ENCODE measurements around the gene TMEM203. TPM values are rescaled to one million over a fixed set of nuclear protein-coding genes. Genes with fewer than 3 reads are reported as not detected.

The TMEM203 gene
- total RNA-seq, 1 experiment from 2014 or later = 50.6 TPM

GRCh38 chr9:137193771-137194170 is 11.7 kb downstream of the TMEM203 start:
- TF ChIP-seq PRRX2 (CRISPR knock-in tag; IDR thresholded peaks at IDR 0.05) (no peak), ZNF317 (CRISPR knock-in tag; IDR thresholded peaks at IDR 0.05; ENCODE audit: borderline replicate concordance, low read depth) (no peak), ZNF532 (CRISPR knock-in tag; IDR thresholded peaks at IDR 0.05; ENCODE audit: borderline replicate concordance) (no peak), RELA (CRISPR knock-in tag; IDR thresholded peaks at IDR 0.05; ENCODE audit: borderline replicate concordance) (no peak), ERG (CRISPR knock-in tag; IDR thresholded peaks at IDR 0.05) (no peak), ZNF512 (CRISPR knock-in tag; IDR thresholded peaks at IDR 0.05; ENCODE audit: borderline replicate concordance) (no peak), TP53 (CRISPR knock-in tag; IDR thresholded peaks at IDR 0.05) (no peak)
- TF ChIP-seq, protein P1, sequence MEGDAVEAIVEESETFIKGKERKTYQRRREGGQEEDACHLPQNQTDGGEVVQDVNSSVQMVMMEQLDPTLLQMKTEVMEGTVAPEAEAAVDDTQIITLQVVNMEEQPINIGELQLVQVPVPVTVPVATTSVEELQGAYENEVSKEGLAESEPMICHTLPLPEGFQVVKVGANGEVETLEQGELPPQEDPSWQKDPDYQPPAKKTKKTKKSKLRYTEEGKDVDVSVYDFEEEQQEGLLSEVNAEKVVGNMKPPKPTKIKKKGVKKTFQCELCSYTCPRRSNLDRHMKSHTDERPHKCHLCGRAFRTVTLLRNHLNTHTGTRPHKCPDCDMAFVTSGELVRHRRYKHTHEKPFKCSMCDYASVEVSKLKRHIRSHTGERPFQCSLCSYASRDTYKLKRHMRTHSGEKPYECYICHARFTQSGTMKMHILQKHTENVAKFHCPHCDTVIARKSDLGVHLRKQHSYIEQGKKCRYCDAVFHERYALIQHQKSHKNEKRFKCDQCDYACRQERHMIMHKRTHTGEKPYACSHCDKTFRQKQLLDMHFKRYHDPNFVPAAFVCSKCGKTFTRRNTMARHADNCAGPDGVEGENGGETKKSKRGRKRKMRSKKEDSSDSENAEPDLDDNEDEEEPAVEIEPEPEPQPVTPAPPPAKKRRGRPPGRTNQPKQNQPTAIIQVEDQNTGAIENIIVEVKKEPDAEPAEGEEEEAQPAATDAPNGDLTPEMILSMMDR (IDR thresholded peaks at IDR 0.05) = no peak
- TF ChIP-seq, protein P2, sequence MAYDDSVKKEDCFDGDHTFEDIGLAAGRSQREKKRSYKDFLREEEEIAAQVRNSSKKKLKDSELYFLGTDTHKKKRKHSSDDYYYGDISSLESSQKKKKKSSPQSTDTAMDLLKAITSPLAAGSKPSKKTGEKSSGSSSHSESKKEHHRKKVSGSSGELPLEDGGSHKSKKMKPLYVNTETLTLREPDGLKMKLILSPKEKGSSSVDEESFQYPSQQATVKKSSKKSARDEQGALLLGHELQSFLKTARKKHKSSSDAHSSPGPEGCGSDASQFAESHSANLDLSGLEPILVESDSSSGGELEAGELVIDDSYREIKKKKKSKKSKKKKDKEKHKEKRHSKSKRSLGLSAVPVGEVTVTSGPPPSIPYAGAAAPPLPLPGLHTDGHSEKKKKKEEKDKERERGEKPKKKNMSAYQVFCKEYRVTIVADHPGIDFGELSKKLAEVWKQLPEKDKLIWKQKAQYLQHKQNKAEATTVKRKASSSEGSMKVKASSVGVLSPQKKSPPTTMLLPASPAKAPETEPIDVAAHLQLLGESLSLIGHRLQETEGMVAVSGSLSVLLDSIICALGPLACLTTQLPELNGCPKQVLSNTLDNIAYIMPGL (CRISPR knock-in tag; IDR thresholded peaks at IDR 0.05) = no peak
- CTCF ChIA-PET = interaction anchor here (1.2 to 1.3 kb wide), 3 partner anchors 43 to 164 kb away, joined by 3 to 4 read pairs (median 3); no protein-coding TSS in a partner anchor
- Mint-ChIP-seq H3K27me3 (ENCODE audit: low read depth) (no peaks in the 10 kb centered on the region), H3K27ac (no peak overlapping the region), H3K4me1 (peaks cover 17% of the 10 kb centered on the region), H3K36me3 (no peaks in the 10 kb centered on the region; the same call in 1 of the 2 replicates), H3K9me3 (no peaks in the 10 kb centered on the region), H3K4me3 (no peak overlapping the region)
- DNase-seq (ENCODE audit: low spot score) (no peak), ATAC-seq (no peak)
- POLR2A ChIA-PET = no interaction called here

GRCh38 chr9:137192859-137193258 is 12.6 kb downstream of the TMEM203 start:
- ChIA-PET POLR2A (interaction anchor here (1.1 kb wide), 1 partner anchor 26 kb away, joined by 5 read pairs; no protein-coding TSS in a partner anchor), CTCF (interaction anchor here (0.7 to 1.6 kb wide), 5 partner anchors 16 to 158 kb away, joined by 4 to 8 read pairs (median 4); no protein-coding TSS in a partner anchor)
- no peak overlapping the region for H3K4me3 Mint-ChIP-seq

More at GRCh38 chr9:137192859-137193258, 12.6 kb downstream of the TMEM203 start:
- Mint-ChIP-seq H3K27me3 (ENCODE audit: low read depth) (no peaks in the 10 kb centered on the region), H3K4me1 (peaks cover 13% of the 10 kb centered on the region), H3K36me3 (no peaks in the 10 kb centered on the region; the same call in 1 of the 2 replicates), H3K27ac (no peak overlapping the region), H3K9me3 (no peaks in the 10 kb centered on the region)
- no peak for DNase-seq (ENCODE audit: low spot score)
- no peak for TF ChIP-seq ZNF219 (CRISPR knock-in tag; IDR thresholded peaks at IDR 0.05; ENCODE audit: borderline replicate concordance)
- TF ChIP-seq, protein P3, sequence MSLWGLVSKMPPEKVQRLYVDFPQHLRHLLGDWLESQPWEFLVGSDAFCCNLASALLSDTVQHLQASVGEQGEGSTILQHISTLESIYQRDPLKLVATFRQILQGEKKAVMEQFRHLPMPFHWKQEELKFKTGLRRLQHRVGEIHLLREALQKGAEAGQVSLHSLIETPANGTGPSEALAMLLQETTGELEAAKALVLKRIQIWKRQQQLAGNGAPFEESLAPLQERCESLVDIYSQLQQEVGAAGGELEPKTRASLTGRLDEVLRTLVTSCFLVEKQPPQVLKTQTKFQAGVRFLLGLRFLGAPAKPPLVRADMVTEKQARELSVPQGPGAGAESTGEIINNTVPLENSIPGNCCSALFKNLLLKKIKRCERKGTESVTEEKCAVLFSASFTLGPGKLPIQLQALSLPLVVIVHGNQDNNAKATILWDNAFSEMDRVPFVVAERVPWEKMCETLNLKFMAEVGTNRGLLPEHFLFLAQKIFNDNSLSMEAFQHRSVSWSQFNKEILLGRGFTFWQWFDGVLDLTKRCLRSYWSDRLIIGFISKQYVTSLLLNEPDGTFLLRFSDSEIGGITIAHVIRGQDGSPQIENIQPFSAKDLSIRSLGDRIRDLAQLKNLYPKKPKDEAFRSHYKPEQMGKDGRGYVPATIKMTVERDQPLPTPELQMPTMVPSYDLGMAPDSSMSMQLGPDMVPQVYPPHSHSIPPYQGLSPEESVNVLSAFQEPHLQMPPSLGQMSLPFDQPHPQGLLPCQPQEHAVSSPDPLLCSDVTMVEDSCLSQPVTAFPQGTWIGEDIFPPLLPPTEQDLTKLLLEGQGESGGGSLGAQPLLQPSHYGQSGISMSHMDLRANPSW (CRISPR knock-in tag; conservative IDR thresholded peaks at IDR 0.05; ENCODE audit: low read depth) = no peak
- no peak for ATAC-seq

Data from WTC11 (cell line).